22Rv1 (cell line): ENCODE measurements around the gene MYD88.

Source experiments
- CTCF ChIP-seq: fragments of 450-650 bp; IDR thresholded peaks from 2 replicates; pipeline ENCODE4 v1.5.1; 2017; ENCODE audit warnings: mild to moderate bottlenecking
- ZFX ChIP-seq: fragments of 450-650 bp; IDR thresholded peaks from 2 replicates; pipeline ENCODE4 v1.6.1; 2017; ENCODE audit warnings: antibody characterized with exemption, borderline replicate concordance

GRCh38 chr3:38168151-38169026 is 29.9 kb downstream of the MYD88 start:
- TF ChIP-seq CTCF (no peak), ZFX (no peak)
